ENCODE results near the gene RSPO4.
"Not testable (repeated sequence)": the region's sequence is repeated elsewhere in the genome, so short reads cannot be mapped to it uniquely, and the experiment has no call there.

RSPO4 gene

DNA sequence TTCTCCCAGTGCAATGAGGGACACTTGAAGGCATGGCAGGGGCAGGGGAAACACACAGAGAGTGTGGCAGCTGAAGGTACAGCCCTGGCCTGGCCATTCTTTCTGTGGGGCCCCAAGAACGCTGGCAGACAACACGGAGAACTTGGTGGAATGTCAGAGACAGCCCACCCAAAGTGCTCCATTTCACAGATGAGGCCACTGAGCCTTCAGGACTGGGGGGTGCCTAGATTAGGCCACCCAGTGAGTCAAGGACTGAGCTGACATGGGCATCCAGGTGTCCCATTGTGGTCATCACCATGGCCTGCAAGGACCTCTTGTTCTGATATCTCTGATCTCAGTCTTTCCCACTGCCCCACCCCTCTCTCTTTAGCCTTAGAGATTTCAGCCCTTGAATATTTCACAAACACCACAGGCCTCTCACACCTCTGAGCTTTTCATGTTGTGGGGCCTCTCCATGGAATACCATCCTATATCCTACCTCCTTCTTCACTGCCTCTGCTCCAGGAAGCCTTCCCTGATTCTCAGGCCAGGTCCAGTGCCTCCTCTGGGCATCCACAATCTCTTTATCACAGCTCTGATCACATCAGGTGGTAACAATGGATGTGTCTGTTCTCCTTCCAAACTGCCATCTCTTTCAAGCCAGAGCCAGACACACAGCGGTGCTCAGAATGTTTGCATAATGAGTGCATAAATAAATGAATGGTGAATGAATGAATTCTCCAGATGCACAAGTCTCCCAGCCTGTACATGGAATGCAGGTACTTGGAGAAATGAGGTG, 2.0 kb upstream of the RSPO4 start:
- DNase-seq: no peak

DNA sequence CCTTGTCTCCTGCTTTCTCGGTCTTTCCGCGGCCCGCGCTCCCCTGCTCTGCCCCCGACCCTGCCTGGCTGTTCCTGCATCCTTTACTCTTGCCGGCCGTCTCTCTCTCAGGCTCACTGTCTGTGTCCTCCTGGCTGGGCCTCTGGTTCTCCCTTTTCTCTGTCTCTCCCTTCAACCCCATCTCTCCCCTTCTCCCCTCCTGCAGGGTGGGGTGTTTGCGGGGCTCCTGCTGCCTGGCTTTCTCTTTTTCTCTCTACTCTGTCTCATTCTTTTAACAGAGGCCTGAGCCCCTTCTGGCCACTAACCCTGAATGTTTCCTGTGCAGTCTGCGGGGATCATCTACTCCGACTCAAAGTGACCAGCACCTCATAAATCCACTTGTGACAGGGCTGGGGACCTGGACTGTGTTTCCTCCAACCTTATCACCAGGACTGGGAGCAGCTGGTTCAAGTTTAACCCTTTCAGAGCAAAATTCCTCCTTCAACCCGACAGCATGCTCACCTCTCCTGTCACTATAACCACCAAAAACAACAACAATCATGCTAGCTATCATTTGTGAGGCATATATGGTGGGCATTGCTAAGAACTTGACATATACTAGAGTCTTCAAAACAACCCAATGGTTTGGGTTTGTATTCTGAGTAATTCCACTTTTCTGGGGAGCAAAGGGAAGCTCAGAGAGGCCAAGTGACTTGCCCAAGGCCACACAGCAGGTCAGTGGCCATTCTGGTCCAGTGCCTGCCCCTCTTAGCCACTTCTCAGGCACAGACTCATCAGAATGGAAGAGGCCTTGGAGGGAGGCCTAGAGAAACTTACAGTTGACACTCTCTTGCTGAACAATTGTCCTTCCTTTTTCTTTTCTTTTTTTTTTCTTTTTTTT, 811 bp upstream of the RSPO4 start:
- no peak for DNase-seq

GRCh38 chr20:1001116-1001515, 995 bp downstream of the RSPO4 start:
- DNase-seq: no peak

GRCh38 chr20:998231-998830, 3.8 kb downstream of the RSPO4 start:
- DNase-seq: no peak

- no peak for DNase-seq
These were observed 4.6 kb downstream of the RSPO4 start for GRCh38 chr20:997486-997885.

DNA sequence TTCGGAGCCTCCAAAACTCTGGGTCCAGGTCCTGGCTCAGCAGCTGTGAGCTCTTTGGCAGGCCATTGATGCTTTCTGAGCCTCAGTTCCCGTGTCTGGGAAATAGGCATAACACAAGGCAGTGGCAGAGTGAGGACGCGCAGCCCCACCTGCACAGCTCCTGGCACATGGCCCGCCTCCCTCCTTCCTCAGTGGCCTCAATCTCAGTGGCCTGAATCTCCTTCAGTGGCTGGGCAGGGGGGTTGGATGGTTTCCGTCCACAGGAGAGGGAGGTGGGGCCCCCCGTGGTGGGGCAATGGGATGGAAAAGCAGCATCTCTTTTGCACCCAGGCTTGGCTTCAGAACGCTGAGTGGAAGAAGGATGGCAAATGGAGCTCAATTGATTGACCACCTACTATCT, 5.1 kb downstream of the RSPO4 start:
- DNase-seq: no peak

DNA sequence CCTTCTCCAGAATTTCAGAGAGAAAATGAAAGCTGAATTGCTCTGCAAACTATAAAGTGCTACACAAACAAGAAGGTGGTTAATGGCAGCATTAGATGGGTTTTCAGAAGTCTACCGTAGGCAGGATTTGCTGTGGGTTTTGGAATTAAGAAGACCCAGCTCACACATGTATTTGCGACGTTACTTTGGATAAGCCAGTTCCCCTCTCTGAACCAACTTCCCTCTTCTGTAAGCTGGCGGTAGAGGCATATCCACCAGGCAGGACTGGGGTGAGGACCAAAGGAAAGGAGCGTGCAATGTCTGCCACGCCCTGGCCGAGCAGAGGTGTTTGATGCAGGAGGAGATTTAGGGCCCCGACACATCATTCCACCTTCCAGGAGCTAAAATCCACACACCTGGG, 6.9 kb downstream of the RSPO4 start:
- no peak for DNase-seq

GRCh38 chr20:992801-993535, 9.1 kb downstream of the RSPO4 start:
- no peak for DNase-seq

DNA sequence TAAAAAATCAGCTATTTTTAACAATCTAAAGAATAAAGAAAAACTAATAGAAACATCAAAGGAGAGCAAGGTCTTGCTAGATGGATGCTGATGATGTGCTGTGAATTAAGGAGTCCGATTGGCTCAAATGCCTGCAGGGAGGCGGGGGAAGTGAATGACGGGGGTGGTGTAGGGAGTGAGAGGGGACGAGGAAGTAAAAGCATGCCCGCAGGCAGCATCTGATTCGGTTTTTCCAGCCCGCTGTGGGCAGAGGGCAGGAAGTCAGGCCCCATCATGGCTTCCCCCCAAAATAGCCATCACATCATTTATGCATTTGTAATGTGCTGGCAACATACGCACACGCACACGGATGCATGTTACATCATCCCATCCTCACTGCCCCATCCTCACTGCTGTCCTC, 10.3 kb downstream of the RSPO4 start:
- no peak for DNase-seq

- DNase-seq: no peak
These were observed 11.7 kb downstream of the RSPO4 start for GRCh38 chr20:990293-990959.

- DNase-seq: no peak
These were observed 13.8 kb downstream of the RSPO4 start for GRCh38 chr20:988272-988671.

DNA sequence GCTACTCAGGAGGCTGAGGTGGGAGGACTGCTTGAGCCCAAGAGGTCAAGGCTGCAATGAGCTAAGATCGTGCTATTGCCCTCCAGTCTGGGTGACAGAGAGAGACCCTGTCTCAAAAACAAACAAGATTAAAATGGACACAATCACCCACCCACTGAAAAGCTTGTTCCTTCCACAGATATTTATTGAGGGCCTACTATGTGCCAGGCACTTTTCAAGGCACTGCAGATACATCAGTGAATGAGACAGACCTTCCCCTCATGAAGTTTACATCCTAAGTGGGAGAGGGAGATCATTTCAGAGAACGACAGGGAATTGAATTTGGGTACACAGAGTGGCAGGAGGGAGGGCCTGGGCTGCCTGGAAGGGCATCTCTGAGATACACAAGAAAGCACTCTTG, 14.4 kb downstream of the RSPO4 start:
- DNase-seq: no peak

- DNase-seq: no peak
These were observed 15.3 kb downstream of the RSPO4 start for GRCh38 chr20:986733-987355.

DNA sequence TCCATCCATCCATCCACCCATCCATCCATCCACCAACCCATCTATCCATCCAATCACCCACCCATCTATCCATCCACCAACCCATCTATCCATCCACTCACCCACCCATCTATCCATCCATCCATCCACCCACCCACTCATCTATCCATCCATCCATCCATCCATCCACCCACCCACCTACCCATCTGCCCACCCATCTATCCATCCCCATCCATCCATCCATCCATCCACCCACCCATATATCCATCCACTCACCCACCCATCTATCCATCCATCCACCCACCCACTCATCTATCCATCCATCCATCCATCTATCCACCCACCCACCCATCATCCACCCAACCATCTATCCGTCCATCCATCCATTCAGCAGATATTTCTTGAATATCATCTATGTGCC, 17.1 kb downstream of the RSPO4 start:
- not testable (repeated sequence) for DNase-seq

- DNase-seq: no peak
These were observed 19.4 kb downstream of the RSPO4 start for GRCh38 chr20:982754-983153.

GRCh38 chr20:977021-977420, 25.1 kb downstream of the RSPO4 start:
- DNase-seq: no peak

DNA sequence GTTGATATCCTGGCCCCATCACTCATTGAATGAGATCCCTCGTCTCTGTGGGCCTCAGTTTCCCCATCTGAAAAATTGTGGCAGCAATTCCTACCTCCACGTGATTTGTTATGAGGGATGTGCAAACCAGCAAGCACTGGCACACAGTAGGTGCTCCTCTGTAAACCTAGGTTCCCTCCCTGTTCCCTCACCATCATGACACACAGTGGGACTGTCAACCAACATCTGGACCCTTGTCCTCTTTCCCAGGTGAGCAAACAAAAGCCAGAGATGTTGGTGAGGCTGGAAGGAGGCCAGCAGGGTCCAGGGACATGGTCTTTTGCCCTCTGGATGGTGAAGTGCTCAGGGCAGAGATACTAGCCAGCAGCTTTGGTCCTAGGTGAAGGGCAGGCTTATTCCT, 26.1 kb downstream of the RSPO4 start:
- DNase-seq: no peak

DNA sequence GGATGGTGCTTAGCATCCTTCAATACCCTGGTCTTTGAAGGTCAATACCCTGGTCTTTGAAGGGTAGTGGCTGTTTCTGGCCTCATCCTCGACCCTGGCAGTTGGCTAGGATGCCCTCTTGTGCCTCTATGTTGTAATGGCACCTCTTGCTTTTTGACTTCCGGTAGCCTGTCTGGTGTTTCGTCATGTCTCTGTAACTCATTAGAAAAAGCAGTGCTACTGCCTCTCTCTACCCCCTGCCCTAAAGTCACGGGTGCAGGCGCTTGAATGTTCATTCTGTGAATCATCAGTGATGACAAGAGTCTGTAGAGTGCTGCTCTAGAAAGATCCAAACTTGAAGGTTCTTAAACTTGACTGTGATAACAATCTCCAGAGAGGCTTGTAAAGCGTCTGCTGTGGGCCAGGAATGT, 28.3 kb downstream of the RSPO4 start:
- DNase-seq: no peak

DNA sequence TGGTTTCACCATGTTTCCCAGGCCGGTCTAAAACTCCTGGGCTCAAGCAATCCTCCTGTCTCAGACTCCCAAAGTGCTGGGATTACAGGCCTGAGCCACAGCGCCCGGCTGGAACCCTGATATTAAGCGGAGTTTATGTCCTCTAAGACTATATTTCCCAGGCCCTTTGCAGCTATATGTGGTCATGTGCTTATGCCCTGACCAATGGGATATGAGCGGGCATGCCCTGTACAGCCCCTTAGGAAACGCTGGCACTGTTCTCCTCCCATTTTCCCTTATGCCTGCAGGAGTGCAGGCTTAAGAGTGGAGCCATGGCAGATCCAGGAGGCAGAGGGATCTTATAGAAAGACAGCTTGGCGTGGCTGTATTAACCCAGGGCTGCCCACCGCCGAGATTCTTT, 29.9 kb downstream of the RSPO4 start:
- no peak for DNase-seq

- no peak for DNase-seq
These were observed 30.8 kb downstream of the RSPO4 start for GRCh38 chr20:971346-971745.

- DNase-seq: no peak
These were observed 32.2 kb downstream of the RSPO4 start for GRCh38 chr20:969868-970267.
